HG03045 (cell line): ENCODE measurements around the gene C1QTNF12.

ENCODE experiments used
- ATAC-seq: cut with Tn5 transposase; IDR thresholded peaks from one replicate; pipeline ENCODE4 v1.9.1; 2021; ENCODE audit warnings: mild to moderate bottlenecking, moderate library complexity; ENCODE audit not compliant: unreplicated experiment

The C1QTNF12 gene

GRCh38 chr1:1230656-1231399 lies 15.7 kb downstream of the C1QTNF12 start:
- no peak for ATAC-seq

- no peak for ATAC-seq
Measured at GRCh38 chr1:1229770-1230169, 16.8 kb downstream of the C1QTNF12 start.

GRCh38 chr1:1228596-1229321 lies 17.8 kb downstream of the C1QTNF12 start:
- no peak for ATAC-seq

GRCh38 chr1:1228187-1228586 lies 18.3 kb downstream of the C1QTNF12 start:
- ATAC-seq, result no peak

- ATAC-seq, result no peak
Measured at GRCh38 chr1:1227386-1227785, 19.1 kb downstream of the C1QTNF12 start.

- ATAC-seq, result no peak
Measured at GRCh38 chr1:1226566-1227362, 19.8 kb downstream of the C1QTNF12 start.

- ATAC-seq, result no peak
Measured at GRCh38 chr1:1225913-1226312, 20.6 kb downstream of the C1QTNF12 start.

- ATAC-seq, result no peak
Measured at GRCh38 chr1:1225238-1225845, 21.2 kb downstream of the C1QTNF12 start.

GRCh38 chr1:1223891-1224290 lies 22.6 kb downstream of the C1QTNF12 start:
- ATAC-seq, result no peak

GRCh38 chr1:1223321-1223720 lies 23.2 kb downstream of the C1QTNF12 start:
- ATAC-seq, result no peak

GRCh38 chr1:1222575-1223225 lies 23.8 kb downstream of the C1QTNF12 start:
- ATAC-seq, result no peak

GRCh38 chr1:1221887-1222574 lies 24.5 kb downstream of the C1QTNF12 start:
- no peak for ATAC-seq

GRCh38 chr1:1220197-1220596 lies 26.3 kb downstream of the C1QTNF12 start:
- no peak for ATAC-seq

- ATAC-seq, result no peak
Measured at GRCh38 chr1:1219341-1219740, 27.2 kb downstream of the C1QTNF12 start.

- ATAC-seq, result no peak
Measured at GRCh38 chr1:1218524-1219200, 27.9 kb downstream of the C1QTNF12 start.

GRCh38 chr1:1217621-1218523 lies 28.6 kb downstream of the C1QTNF12 start:
- ATAC-seq, result no peak

- no peak for ATAC-seq
Measured at GRCh38 chr1:1216770-1217620, 29.5 kb downstream of the C1QTNF12 start.
